ENCODE results near the gene ARRDC2. TPM values are rescaled to one million over a fixed set of nuclear protein-coding genes. Genes with fewer than 3 reads are reported as not detected.
A peak's percentile ranks its signal among the peaks of the same experiment; 100 is the strongest.

ARRDC2 gene
- total and polyA plus RNA-seq, 2 donors (not counting 1 experiment from before 2014, with no cell fraction given), result 131 to 639 TPM

DNA sequence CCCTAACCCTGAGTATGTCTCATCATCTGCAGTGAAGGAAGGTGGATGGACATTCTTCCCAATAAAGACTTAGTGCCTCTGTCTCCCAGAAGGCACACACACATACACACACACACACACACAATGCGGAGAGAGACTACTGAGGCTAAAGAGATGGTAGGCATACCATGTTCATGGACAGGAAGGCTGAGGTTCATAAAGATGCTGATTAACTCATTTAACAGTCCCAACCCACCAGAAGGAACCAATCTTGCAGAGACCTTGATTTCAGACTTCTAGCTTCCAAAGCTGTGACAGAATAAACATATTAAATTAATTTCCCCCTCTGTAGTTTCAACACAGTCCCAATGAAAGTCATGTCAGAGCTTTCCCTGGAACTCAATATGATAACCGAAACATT lies 33.1 kb downstream of the ARRDC2 start:
- Mint-ChIP-seq H3K27ac (peak overlapping the region; percentile 76), H3K27me3 (no peaks in the 10 kb centered on the region), H3K4me1 (peaks cover 50% of the 10 kb centered on the region), H3K9me3 (ENCODE audit: insufficient read depth) (no peaks in the 10 kb centered on the region), H3K4me3 (no peak overlapping the region)
- Histone ChIP-seq H3K9ac (ENCODE audit: low read length) (no peak overlapping the region), H3K9me3 (ENCODE audit: control extremely low read depth in 1 of 3, control insufficient read depth in 2 of 3, insufficient read depth in 1 of 3, low read length in 2 of 3) (no peaks in the 10 kb centered on the region), H2AFZ (ENCODE audit: insufficient read depth, low read depth, low read length, poor library complexity, severe bottlenecking) (no peak overlapping the region), H3K27me3 (replicated peaks in 1 of 4; ENCODE audit: control extremely low read depth in 1 of 4, control insufficient read depth in 3 of 4, insufficient read depth in 4 of 4, low read length in 3 of 4) (no peaks in the 10 kb centered on the region), H3K4me1 (ENCODE audit: control insufficient read depth in 2 of 2, insufficient read depth in 2 of 2, low read length in 2 of 2) (peaks cover 34 to 44% of the 10 kb centered on the region in 2 donors), H3K4me2 (replicated peaks; ENCODE audit: low read depth, low read length, poor library complexity, severe bottlenecking) (no peak overlapping the region), H3K4me3 (ENCODE audit: control extremely low read depth in 1 of 5, extremely low read depth in 1 of 5, insufficient read depth in 1 of 5, low read depth in 2 of 5, low read length in 4 of 5) (no peak overlapping the region), H3K79me2 (ENCODE audit: control insufficient read depth, insufficient read depth, low read length) (no peaks in the 10 kb centered on the region), H4K20me1 (ENCODE audit: control insufficient read depth, insufficient read depth, low read length, poor library complexity, severe bottlenecking) (no peaks in the 10 kb centered on the region), H3K36me3 (replicated peaks in 1 of 2; ENCODE audit: control extremely low read depth in 1 of 2, control insufficient read depth in 1 of 2, extremely low read depth in 1 of 2, insufficient read depth in 2 of 2, low read length in 1 of 2) (no peaks in the 10 kb centered on the region), H3K27ac (ENCODE audit: low read length in 2 of 2) (no peak overlapping the region)
- CTCF ChIA-PET, result interaction anchor here (1.1 to 6.9 kb wide), 4 partner anchors 19 to 99 kb away, joined by 3 to 62 read pairs (median 4); partner anchors contain the start of gene ARRDC2
- intact Hi-C loops (cut with micrococcal nuclease), result no loop called here
- POLR2A ChIA-PET, result interaction anchor here (0.6 to 1.6 kb wide), 6 partner anchors 10 to 252 kb away, joined by 3 to 10 read pairs (median 6); no protein-coding TSS in a partner anchor
- no peak for ATAC-seq (ENCODE audit: low read depth)
- TF ChIP-seq, protein P1, sequence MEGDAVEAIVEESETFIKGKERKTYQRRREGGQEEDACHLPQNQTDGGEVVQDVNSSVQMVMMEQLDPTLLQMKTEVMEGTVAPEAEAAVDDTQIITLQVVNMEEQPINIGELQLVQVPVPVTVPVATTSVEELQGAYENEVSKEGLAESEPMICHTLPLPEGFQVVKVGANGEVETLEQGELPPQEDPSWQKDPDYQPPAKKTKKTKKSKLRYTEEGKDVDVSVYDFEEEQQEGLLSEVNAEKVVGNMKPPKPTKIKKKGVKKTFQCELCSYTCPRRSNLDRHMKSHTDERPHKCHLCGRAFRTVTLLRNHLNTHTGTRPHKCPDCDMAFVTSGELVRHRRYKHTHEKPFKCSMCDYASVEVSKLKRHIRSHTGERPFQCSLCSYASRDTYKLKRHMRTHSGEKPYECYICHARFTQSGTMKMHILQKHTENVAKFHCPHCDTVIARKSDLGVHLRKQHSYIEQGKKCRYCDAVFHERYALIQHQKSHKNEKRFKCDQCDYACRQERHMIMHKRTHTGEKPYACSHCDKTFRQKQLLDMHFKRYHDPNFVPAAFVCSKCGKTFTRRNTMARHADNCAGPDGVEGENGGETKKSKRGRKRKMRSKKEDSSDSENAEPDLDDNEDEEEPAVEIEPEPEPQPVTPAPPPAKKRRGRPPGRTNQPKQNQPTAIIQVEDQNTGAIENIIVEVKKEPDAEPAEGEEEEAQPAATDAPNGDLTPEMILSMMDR (IDR thresholded peaks at IDR 0.05), result no peak
- TF ChIP-seq EZH2 (IDR thresholded peaks at IDR 0.05; ENCODE audit: borderline replicate concordance, insufficient read depth, low read depth, low read length, poor library complexity, severe bottlenecking), result no peak
- DNase-seq, result no peak
- WGBS (ENCODE audit: insufficient coverage), result 100% methylated on average over 1 of the region's 2 CpGs

DNA sequence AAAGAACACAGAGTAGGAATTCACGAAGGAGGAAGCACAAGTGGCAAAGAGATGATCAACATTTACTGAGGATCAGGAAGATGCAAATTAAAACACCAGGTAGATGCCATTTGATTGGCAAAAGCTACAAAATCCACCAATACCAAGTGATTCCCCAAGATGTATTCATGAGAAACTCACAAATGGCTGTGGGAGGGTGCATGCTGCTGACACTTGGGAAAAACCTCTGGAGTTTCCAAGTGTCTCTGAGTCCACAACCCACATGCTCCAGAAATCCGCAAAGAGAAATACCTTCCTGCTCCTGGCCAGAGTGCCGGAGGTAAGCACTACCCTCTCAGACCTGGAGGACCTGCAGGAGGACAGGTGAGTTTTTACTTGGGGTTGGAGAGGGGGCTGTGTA lies 35.7 kb downstream of the ARRDC2 start:
- Histone ChIP-seq H3K9ac (ENCODE audit: low read length) (no peak overlapping the region), H3K9me3 (ENCODE audit: control extremely low read depth in 1 of 3, control insufficient read depth in 2 of 3, insufficient read depth in 1 of 3, low read length in 2 of 3) (no peaks in the 10 kb centered on the region), H3K4me1 (ENCODE audit: control insufficient read depth in 2 of 2, insufficient read depth in 2 of 2, low read length in 2 of 2) (peaks cover 38 to 53% of the 10 kb centered on the region in 2 donors), H2AFZ (ENCODE audit: insufficient read depth, low read depth, low read length, poor library complexity, severe bottlenecking) (no peak overlapping the region), H3K79me2 (ENCODE audit: control insufficient read depth, insufficient read depth, low read length) (no peaks in the 10 kb centered on the region), H3K36me3 (replicated peaks in 1 of 2; ENCODE audit: control extremely low read depth in 1 of 2, control insufficient read depth in 1 of 2, extremely low read depth in 1 of 2, insufficient read depth in 2 of 2, low read length in 1 of 2) (no peaks in the 10 kb centered on the region), H3K4me2 (replicated peaks; ENCODE audit: low read depth, low read length, poor library complexity, severe bottlenecking) (peak overlapping the region; percentile 73), H3K27me3 (replicated peaks in 1 of 4; ENCODE audit: control extremely low read depth in 1 of 4, control insufficient read depth in 3 of 4, insufficient read depth in 4 of 4, low read length in 3 of 4) (no peaks in the 10 kb centered on the region), H3K27ac (ENCODE audit: low read length in 2 of 2) (no peak overlapping the region), H3K4me3 (ENCODE audit: control extremely low read depth in 1 of 5, extremely low read depth in 1 of 5, insufficient read depth in 1 of 5, low read depth in 2 of 5, low read length in 4 of 5) (no peak overlapping the region), H4K20me1 (ENCODE audit: control insufficient read depth, insufficient read depth, low read length, poor library complexity, severe bottlenecking) (no peaks in the 10 kb centered on the region)
- DNase-seq, result no peak
- ChIA-PET CTCF (interaction anchor here (1.3 to 6.9 kb wide), 5 partner anchors 15 to 111 kb away, joined by 3 to 62 read pairs (median 42); partner anchors contain the start of genes ARRDC2 and CCDC124), POLR2A (interaction anchor here (0.6 to 5.3 kb wide), 5 partner anchors 10 to 36 kb away, joined by 4 to 160 read pairs (median 35); partner anchors contain the start of gene ARRDC2)
- intact Hi-C loops (cut with micrococcal nuclease), result no loop called here
- Mint-ChIP-seq H3K9me3 (ENCODE audit: insufficient read depth) (no peaks in the 10 kb centered on the region), H3K4me3 (peak overlapping the region; percentile 21), H3K27me3 (no peaks in the 10 kb centered on the region), H3K4me1 (peaks cover 55% of the 10 kb centered on the region), H3K27ac (peak overlapping the region; percentile 78)
- no peak for TF ChIP-seq EZH2 (IDR thresholded peaks at IDR 0.05; ENCODE audit: borderline replicate concordance, insufficient read depth, low read depth, low read length, poor library complexity, severe bottlenecking)
- TF ChIP-seq, protein P1 (IDR thresholded peaks at IDR 0.05), result no peak
- no peak for ATAC-seq (ENCODE audit: low read depth)
- WGBS (ENCODE audit: insufficient coverage), result 80% methylated on average over 1 of the region's 3 CpGs

Data from B cell (primary cell).